Stimulated activated CD4-positive, alpha-beta T cell treated with anti-CD3 and anti-CD28 coated beads, Interleukin-4, amount 100 ng/mL, for 1 hour (primary cell): ENCODE measurements around the gene SEPHS2.
"Not testable (repeated sequence)": the region's sequence is repeated elsewhere in the genome, so short reads cannot be mapped to it uniquely, and the experiment has no call there.

Source experiments
- DNase-seq: peaks from one replicate; pipeline ENCODE4 v3.0.0-alpha.2; 2020

SEPHS2 gene

DNA sequence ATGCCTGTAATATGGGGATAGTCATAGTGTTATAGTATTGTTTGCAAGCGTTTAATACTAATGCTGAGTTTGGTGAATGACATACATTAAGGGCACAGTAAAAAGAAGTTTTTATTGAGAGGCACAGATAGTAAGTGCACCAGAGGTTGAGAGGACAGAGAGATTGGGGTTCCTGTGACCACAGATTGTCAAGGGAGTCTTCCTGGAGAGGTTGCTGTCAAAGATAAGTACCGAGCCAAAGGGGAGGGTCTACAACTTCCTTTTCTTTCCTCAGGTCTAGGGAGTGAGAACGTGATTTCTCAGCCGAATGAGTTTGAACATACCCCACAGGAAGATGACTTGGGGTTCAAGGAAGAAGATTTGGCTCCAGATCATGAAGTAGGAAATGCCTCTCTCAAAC is 48.6 kb downstream of the SEPHS2 start:
- DNase-seq = no peak

DNA sequence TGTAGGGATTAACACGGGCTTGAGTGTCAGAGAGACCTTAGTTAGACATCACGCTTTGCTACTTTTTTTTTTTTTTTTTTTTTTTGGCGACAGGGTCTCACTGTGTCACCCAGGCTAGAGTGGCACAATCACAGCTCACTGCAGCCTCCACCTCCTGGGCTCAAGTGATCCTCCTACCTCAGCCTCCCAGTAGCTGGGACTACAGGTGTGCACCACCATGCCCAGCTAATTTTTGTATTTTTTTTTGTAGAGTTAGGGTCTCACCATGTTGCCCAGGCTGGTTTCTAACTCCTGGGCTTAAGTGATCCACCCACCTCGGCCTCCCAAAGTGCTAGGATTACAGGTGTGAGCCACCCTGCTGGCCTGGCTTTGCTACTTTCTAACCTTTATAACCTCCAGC is 49.0 kb downstream of the SEPHS2 start:
- not testable (repeated sequence) for DNase-seq

DNA sequence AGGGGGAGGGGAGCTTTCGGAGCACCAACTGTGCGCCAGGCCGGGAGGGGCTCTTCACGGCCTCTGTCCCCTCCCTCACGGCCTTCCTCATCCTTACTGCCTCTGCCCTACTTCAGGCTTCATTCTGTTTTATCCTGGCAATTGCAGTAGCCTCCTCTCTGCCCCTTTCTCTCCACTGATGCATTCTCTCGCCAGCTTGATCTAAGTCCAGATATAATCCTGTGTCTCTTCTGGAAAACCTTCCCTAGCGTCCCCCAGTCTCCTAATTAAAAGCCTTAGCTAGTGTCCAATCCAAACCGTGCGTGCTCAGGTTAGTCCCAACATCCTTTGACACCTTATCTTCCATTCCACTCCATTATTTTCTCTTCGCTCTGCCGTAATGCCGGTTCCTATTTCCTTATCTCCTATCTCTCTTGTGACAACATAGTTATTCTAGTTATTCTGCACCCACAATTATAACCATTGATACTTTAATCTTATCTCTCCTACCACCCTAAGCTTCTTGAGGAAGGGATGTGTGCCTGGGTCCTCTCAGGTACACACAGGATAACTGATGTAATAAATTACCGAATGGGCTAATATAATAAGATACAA is 49.6 kb downstream of the SEPHS2 start:
- DNase-seq = no peak

DNA sequence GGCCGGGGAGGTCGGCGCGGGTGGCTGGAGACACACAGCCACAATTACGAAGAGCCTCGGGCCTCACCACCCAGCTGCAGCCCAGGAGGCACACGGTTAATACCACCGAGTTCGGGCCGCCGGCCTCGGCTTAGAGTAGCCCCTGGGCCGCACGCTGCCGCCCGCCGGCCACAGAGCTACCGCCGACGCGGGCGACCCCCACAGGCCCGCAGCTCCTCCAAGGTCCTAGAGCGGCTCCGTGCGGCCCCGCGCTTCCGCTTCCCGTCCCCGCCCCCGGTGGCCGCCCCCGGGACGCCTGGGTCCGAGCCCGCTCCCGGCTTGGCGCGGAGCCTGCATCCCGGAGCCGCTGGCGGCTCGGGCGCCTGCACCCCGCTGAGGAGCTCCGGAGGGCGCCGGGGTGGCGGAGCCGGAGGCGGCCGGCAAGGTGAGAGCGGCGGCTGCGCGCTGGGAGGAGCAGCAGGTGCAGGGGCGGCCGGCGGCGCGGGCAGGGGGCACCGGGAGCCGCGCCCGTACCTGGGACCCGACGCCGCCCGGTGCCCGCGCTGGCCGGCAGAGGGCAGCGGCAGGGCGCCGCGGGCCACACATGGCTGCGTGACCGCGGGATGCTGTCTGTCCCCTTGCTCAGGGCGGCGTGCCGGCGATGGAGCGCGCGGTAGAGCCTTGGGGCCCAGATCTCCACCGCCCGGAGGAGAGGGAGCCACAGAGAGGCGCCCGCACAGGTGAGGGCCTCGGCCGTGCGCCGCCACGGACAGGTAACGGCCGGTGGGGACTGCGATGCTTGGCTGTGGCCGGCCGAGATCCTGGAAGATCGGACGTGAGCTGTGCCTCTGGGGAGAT is 50.3 kb downstream of the SEPHS2 start, which contains the start of gene ZNF48:
Gene ZNF48, plus strand, starts transcription at position 266 of the 837 bp plus-strand sequence. Its CDS starts 375 bp downstream, at position 641.
- DNase-seq = peak; percentile 72

DNA sequence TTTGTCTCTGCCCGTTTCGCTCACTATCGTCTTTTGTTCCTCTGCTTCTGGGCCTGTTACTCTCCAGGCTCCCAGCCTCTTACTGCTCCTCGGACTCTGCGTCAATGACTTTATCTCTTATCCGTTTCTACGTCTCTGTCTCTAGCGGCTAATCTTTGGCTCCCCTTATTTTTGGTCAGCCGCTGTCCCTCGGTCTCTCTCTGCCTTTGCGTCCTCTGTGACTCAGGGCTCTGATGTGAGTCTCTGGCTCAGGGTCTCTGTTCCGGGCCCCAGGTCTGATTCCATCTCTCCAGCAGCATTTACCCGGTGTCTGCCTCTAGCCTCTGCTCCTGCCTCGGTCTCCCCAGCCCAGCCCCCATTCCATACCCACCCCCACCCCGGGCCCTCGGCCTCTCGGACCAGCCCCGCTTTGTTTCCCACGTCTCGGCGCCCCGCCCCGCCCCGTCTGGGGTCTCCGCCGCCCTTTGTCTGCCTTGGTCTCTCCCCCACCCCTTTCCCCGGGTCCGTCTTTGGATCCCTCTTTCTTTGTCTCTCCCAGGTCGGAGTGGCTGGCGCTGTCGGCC is 51.0 kb downstream of the SEPHS2 start:
- DNase-seq = no peak
